Posterior vena cava (tissue), 2 donors: ENCODE measurements around the gene STPG4. TPM values are rescaled to one million over a fixed set of nuclear protein-coding genes. Genes with fewer than 3 reads are reported as not detected.
"Not testable (repeated sequence)": the region's sequence is repeated elsewhere in the genome, so short reads cannot be mapped to it uniquely, and the experiment has no call there.

ENCODE experiments used
- DNase-seq: peaks from one replicate; pipeline ENCODE4 v3.0.0-alpha.2; 2020; ENCODE audit warnings: low spot score
- intact Hi-C, 2 donors: fragments of 100-400 bp; cut with DNase I; formaldehyde crosslinking; loops; one replicate each; pipeline versions ENCODE4 v1.14.1 to v1.14.2; 2022 to 2023
- total RNA-seq, 2 donors: library from RNA; stranded (reverse); fragmentation: NEBNext Ultra II Directional; extraction: Animal tissue kit (Norgen Biotek cat#: 25700); gene quantifications; one replicate each; pipeline ENCODE4 v1.2.1, GENCODE V29; 2021
- donor health status: DM: yes; HTN: yes; CAD: no.
- donor health status: DM: yes; HTN: yes; CAD: no.

The STPG4 gene
- total RNA-seq, 2 donors from 2014 or later: 0.52 TPM; not detected in 1

- intact Hi-C loops: no loop called here
- DNase-seq: no peak
Observed at GRCh38 chr2:47141520-47141919, 13.6 kb downstream of the STPG4 start.

GRCh38 chr2:47134386-47135090, 20.6 kb downstream of the STPG4 start:
- intact Hi-C loops: no loop called here

GRCh38 chr2:47133046-47133445, 22.1 kb downstream of the STPG4 start:
- intact Hi-C loops: no loop called here

More at GRCh38 chr2:47134386-47135090, 20.6 kb downstream of the STPG4 start:
- DNase-seq: no peak

GRCh38 chr2:47129191-47129706, 25.9 kb downstream of the STPG4 start:
- intact Hi-C loops: no loop called here
- DNase-seq: no peak

More at GRCh38 chr2:47133046-47133445, 22.1 kb downstream of the STPG4 start:
- DNase-seq: no peak

GRCh38 chr2:47128705-47129104, 26.4 kb downstream of the STPG4 start:
- intact Hi-C loops: no loop called here
- no peak for DNase-seq

GRCh38 chr2:47127862-47128543, 27.1 kb downstream of the STPG4 start:
- no peak for DNase-seq
- intact Hi-C loops: no loop called here

- intact Hi-C loops: no loop called here
- no peak for DNase-seq
Observed at GRCh38 chr2:47126783-47127182, 28.3 kb downstream of the STPG4 start.

- DNase-seq, intact Hi-C loops: not testable (repeated sequence)
Observed at GRCh38 chr2:47124740-47125139, 30.4 kb downstream of the STPG4 start.

GRCh38 chr2:47120424-47120823, 34.7 kb downstream of the STPG4 start:
- intact Hi-C loops, DNase-seq: not testable (repeated sequence)

- intact Hi-C loops: no loop called here
- no peak for DNase-seq
Observed at GRCh38 chr2:47119001-47119400, 36.1 kb downstream of the STPG4 start.

GRCh38 chr2:47118581-47118980, 36.5 kb downstream of the STPG4 start:
- DNase-seq: no peak
- intact Hi-C loops: no loop called here

GRCh38 chr2:47112665-47113435, 42.3 kb downstream of the STPG4 start:
- DNase-seq: no peak
- intact Hi-C loops: no loop called here

GRCh38 chr2:47109680-47110079, 45.4 kb downstream of the STPG4 start:
- no peak for DNase-seq
- intact Hi-C loops: no loop called here

- DNase-seq: no peak
- intact Hi-C loops: no loop called here
Observed at GRCh38 chr2:47109007-47109375, 46.1 kb downstream of the STPG4 start.

- DNase-seq, intact Hi-C loops: not testable (repeated sequence)
Observed at GRCh38 chr2:47108267-47109006, 46.7 kb downstream of the STPG4 start.

- intact Hi-C loops, DNase-seq: not testable (repeated sequence)
Observed at GRCh38 chr2:47107201-47107600, 47.9 kb downstream of the STPG4 start.

GRCh38 chr2:47106231-47106630, 48.9 kb downstream of the STPG4 start:
- intact Hi-C loops, DNase-seq: not testable (repeated sequence)

- DNase-seq, intact Hi-C loops: not testable (repeated sequence)
Observed at GRCh38 chr2:47099712-47100111, 55.4 kb downstream of the STPG4 start.

- no peak for DNase-seq
- intact Hi-C loops: no loop called here
Observed at GRCh38 chr2:47098953-47099352, 56.2 kb downstream of the STPG4 start.
